Endodermal cell (in vitro differentiated cells): ENCODE results near the gene PIEZO2. TPM values are rescaled to one million over a fixed set of nuclear protein-coding genes. Genes with fewer than 3 reads are reported as not detected.

Source experiments
- DNase-seq: peaks from one replicate; pipeline ENCODE4 v3.0.0-alpha.2; 2017
- H3K27ac ChIP-seq: 2 replicates; pipeline ENCODE4 v1.5.1; 2013; ENCODE audit warnings: mild to moderate bottlenecking, low read depth, low read length, moderate library complexity
- H3K27me3 ChIP-seq: 2 replicates; pipeline ENCODE4 v1.6.1; 2013; ENCODE audit warnings: mild to moderate bottlenecking, low read length, moderate library complexity; ENCODE audit not compliant: insufficient read depth, control insufficient read depth, poor library complexity, severe bottlenecking
- H3K36me3 ChIP-seq: 2 replicates; pipeline ENCODE4 v1.7.0; 2013; ENCODE audit warnings: mild to moderate bottlenecking, low read length, moderate library complexity; ENCODE audit not compliant: control insufficient read depth, insufficient read depth
- H3K4me1 ChIP-seq: one replicate; pipeline ENCODE4 v1.7.0; 2013; ENCODE audit warnings: low read length; ENCODE audit not compliant: control insufficient read depth, insufficient read depth
- H3K4me3 ChIP-seq: 2 replicates; pipeline ENCODE4 v1.5.1; 2013; ENCODE audit warnings: mild to moderate bottlenecking, low read length, moderate library complexity
- H3K9ac ChIP-seq: 2 replicates; pipeline ENCODE4 v1.6.1; 2013; ENCODE audit warnings: mild to moderate bottlenecking, low read length, moderate library complexity; ENCODE audit not compliant: poor library complexity, severe bottlenecking; ENCODE audit errors: extremely low read depth
- H3K9me3 ChIP-seq: 2 replicates; pipeline ENCODE4 v1.6.1; 2013; ENCODE audit warnings: mild to moderate bottlenecking, low read length, moderate library complexity; ENCODE audit not compliant: control insufficient read depth
- H3K27ac Mint-ChIP-seq: 2 replicates; pipeline ENCODE4 v1.8.0; 2020; ENCODE audit warnings: mixed read lengths
- H3K27me3 Mint-ChIP-seq: 2 replicates; pipeline ENCODE4 v1.8.0; 2021; ENCODE audit warnings: mild to moderate bottlenecking, mixed read lengths; ENCODE audit not compliant: insufficient read depth
- H3K36me3 Mint-ChIP-seq: 2 replicates; pipeline ENCODE4 v1.8.0; 2020; ENCODE audit warnings: low read depth, mixed read lengths
- H3K4me1 Mint-ChIP-seq: 2 replicates; pipeline ENCODE4 v1.8.0; 2020; ENCODE audit warnings: mixed read lengths
- H3K4me3 Mint-ChIP-seq: 2 replicates; pipeline ENCODE4 v1.8.0; 2020; ENCODE audit warnings: mild to moderate bottlenecking, moderate library complexity, mixed read lengths
- H3K9me3 Mint-ChIP-seq: 2 replicates; pipeline ENCODE4 v1.8.0; 2020; ENCODE audit warnings: mild to moderate bottlenecking, mixed read lengths
- WGBS, 2 experiments: methylation state at CpG; one replicate each; pipeline versions ENCODE4 v1.1.5 to v1.1.7; 2013; ENCODE audit warnings: missing lambda C conversion rate in 2 of 2, mixed read lengths in 1 of 2; ENCODE audit not compliant: insufficient coverage in 1 of 2, insufficient read length in 1 of 2; 5-methylcytosine and 5-hydroxymethylcytosine counted together
- total RNA-seq, 2 donors: library from RNA; stranded (reverse); fragmentation: NEBNext Ultra II Directional in 1 of 2; extraction: Animal tissue kit (Norgen Biotek cat#: 25700) in 1 of 2; gene quantifications; 2 replicates in 1 of 2; 3 replicates in 1 of 2; pipeline ENCODE4 v1.2.1, GENCODE V29; 2021
- TF ChIP-seq, protein P1 (sequence below): fragments of 200-600 bp; sonication (generic); conservative IDR thresholded peaks from 2 replicates; pipeline ENCODE4 v1.5.0; 2021; ENCODE audit warnings: antibody characterized with exemption, mild to moderate bottlenecking

The PIEZO2 gene
- total RNA-seq, 2 donors from 2014 or later, result 7.3 to 12.1 TPM

DNA sequence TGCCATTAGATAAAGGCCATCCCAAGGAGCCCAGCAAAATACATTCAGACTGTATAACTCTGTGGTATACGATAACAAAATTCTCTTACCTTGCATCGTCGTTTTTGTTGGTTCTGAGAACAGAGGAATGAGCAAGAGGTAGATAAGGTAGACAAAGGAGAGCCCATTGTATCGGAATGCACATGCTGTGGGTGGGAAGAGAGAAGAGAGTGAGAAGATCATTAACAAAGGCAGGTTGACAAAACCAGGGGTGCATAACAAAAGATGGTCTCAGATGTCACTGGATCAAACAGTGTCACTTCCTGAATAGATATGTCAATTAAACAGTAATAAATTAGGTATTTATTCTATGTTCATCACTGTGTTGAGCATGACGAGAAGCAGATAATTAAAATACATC, 83.3 kb downstream of the PIEZO2 start:
- H3K9me3 ChIP-seq, result peaks cover 33% of the 10 kb centered on the region
- Mint-ChIP-seq H3K27me3 (peaks cover 5% of the 10 kb centered on the region), H3K4me3 (no peak overlapping the region), H3K27ac (peak overlapping the region; percentile 23), H3K9me3 (peaks cover 24% of the 10 kb centered on the region), H3K4me1 (peaks cover 16% of the 10 kb centered on the region), H3K36me3 (no peaks in the 10 kb centered on the region)
- TF ChIP-seq, protein P1, sequence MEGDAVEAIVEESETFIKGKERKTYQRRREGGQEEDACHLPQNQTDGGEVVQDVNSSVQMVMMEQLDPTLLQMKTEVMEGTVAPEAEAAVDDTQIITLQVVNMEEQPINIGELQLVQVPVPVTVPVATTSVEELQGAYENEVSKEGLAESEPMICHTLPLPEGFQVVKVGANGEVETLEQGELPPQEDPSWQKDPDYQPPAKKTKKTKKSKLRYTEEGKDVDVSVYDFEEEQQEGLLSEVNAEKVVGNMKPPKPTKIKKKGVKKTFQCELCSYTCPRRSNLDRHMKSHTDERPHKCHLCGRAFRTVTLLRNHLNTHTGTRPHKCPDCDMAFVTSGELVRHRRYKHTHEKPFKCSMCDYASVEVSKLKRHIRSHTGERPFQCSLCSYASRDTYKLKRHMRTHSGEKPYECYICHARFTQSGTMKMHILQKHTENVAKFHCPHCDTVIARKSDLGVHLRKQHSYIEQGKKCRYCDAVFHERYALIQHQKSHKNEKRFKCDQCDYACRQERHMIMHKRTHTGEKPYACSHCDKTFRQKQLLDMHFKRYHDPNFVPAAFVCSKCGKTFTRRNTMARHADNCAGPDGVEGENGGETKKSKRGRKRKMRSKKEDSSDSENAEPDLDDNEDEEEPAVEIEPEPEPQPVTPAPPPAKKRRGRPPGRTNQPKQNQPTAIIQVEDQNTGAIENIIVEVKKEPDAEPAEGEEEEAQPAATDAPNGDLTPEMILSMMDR, result no peak
- peak; percentile 66 for DNase-seq
- 45 to 75% methylated on average over 1 to 4 of the region's 5 CpGs for WGBS, 2 experiments
- H3K4me3 ChIP-seq, result no peak overlapping the region
- peaks cover 4% of the 10 kb centered on the region for H3K4me1 ChIP-seq
- H3K27ac ChIP-seq, result no peak overlapping the region
- H3K36me3 ChIP-seq, result no peaks in the 10 kb centered on the region
- H3K27me3 ChIP-seq, result no peaks in the 10 kb centered on the region
- no peak overlapping the region for H3K9ac ChIP-seq

DNA sequence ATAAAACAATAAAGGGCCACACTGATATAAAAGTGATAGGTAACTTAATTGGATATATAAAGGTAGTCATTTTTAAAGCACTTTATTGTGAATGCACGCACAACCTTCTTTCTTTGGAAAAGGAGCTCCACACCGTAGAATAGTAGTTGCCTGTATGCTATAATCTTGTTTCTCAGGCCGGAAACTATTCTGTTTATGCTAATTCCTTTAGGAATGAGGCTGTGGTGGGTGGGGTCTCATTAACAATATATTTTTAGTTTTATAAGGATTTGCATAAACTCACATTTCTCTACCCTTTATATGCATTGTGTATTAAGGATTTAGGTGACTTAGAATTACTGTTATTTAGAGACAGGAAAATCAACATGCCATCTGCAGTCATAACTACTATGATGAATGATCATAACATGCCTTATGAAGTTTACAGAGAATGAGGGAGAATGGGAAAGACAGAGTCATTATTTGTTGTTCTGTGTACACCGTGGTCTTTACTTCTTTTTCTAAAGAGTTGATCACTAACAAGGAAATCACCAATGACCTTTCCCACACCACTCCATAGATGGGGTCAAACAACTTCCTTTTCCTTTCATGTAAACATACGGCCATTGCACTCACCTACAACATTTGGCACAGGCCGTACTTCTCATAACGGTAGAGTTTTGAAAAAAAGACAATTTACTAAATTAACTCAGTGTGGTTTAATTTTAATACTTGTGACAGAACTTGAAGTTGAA, 84.5 kb downstream of the PIEZO2 start:
- Mint-ChIP-seq H3K4me3 (no peak overlapping the region), H3K27ac (no peak overlapping the region), H3K4me1 (peaks cover 16% of the 10 kb centered on the region), H3K36me3 (no peaks in the 10 kb centered on the region), H3K27me3 (peaks cover 3% of the 10 kb centered on the region), H3K9me3 (peaks cover 26% of the 10 kb centered on the region)
- DNase-seq, result no peak
- TF ChIP-seq, protein P1, result no peak
- H3K4me3 ChIP-seq, result no peak overlapping the region
- no peak overlapping the region for H3K27ac ChIP-seq
- peaks cover 4% of the 10 kb centered on the region for H3K4me1 ChIP-seq
- no peaks in the 10 kb centered on the region for H3K27me3 ChIP-seq
- no peak overlapping the region for H3K9ac ChIP-seq
- H3K36me3 ChIP-seq, result no peaks in the 10 kb centered on the region
- peaks cover 33% of the 10 kb centered on the region for H3K9me3 ChIP-seq
- 0 to 57% methylated on average over 1 to 5 of the region's 7 CpGs for WGBS, 2 experiments

- peaks cover 16% of the 10 kb centered on the region for H3K4me1 Mint-ChIP-seq
- H3K9me3 Mint-ChIP-seq, result peaks cover 32% of the 10 kb centered on the region
- no peaks in the 10 kb centered on the region for H3K36me3 ChIP-seq
- H3K4me3 ChIP-seq, result no peak overlapping the region
- H3K27me3 ChIP-seq, result no peaks in the 10 kb centered on the region
- peaks cover 33% of the 10 kb centered on the region for H3K9me3 ChIP-seq
- peaks cover 4% of the 10 kb centered on the region for H3K4me1 ChIP-seq
- no peak for DNase-seq
- no peak overlapping the region for H3K27ac Mint-ChIP-seq
- H3K4me3 Mint-ChIP-seq, result no peak overlapping the region
- WGBS, 2 experiments, result 90 to 100% methylated on average over 1 to 2 of the region's 2 CpGs
- no peaks in the 10 kb centered on the region for H3K36me3 Mint-ChIP-seq
- H3K27me3 Mint-ChIP-seq, result peaks cover 4% of the 10 kb centered on the region
- TF ChIP-seq, protein P1, result no peak
- no peak overlapping the region for H3K27ac ChIP-seq
- no peak overlapping the region for H3K9ac ChIP-seq
Measured at GRCh38 chr18:11064106-11064505, 85.3 kb downstream of the PIEZO2 start.
